Neural progenitor cell (in vitro differentiated cells): ENCODE measurements around the gene TP73.

Experiments
- EZH2 ChIP-seq: fragments of 200-600 bp; sonication (generic); IDR thresholded peaks from 2 replicates; pipeline ENCODE4 v1.6.1; 2017; ENCODE audit warnings: antibody characterized with exemption, mild to moderate bottlenecking, moderate library complexity
- TF ChIP-seq, protein P1 (sequence below): fragments of 200-600 bp; sonication (generic); IDR thresholded peaks from 2 replicates; pipeline ENCODE4 v1.5.1; 2017; ENCODE audit warnings: antibody characterized with exemption, mild to moderate bottlenecking

DNA sequence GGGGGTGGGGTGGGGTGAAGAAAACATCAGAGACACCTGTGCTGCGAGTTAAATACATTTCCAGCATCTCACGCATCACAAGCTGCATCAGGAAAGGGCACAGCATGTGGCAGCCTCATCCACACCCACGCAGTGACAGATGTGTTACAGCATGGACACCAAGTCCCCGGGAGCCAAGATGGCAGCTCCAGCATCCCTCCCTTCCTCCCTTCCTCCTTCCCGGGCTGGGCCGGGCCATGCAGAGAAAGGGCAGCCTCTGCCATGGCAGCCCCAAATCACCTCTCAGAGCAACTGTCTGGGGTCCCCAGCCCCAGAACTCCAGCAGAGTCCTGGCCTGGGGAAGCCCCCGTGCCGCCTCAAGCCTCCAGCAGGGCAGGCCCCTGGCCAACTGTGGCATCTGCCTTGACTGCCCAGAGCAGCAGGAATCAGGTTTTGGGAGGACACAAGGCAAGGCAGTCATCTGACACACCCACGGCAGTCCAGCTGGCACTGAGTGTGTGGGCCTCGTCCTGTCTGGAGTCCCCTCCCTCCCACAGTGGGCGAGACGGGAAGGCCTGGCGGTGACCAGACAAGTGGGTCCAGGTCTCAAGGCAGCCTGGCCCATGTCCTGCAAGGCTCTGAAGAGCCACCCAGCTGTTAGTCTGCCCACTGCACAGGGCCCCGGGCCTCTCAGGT, 126.4 kb downstream of the TP73 start:
- TF ChIP-seq, protein P1, sequence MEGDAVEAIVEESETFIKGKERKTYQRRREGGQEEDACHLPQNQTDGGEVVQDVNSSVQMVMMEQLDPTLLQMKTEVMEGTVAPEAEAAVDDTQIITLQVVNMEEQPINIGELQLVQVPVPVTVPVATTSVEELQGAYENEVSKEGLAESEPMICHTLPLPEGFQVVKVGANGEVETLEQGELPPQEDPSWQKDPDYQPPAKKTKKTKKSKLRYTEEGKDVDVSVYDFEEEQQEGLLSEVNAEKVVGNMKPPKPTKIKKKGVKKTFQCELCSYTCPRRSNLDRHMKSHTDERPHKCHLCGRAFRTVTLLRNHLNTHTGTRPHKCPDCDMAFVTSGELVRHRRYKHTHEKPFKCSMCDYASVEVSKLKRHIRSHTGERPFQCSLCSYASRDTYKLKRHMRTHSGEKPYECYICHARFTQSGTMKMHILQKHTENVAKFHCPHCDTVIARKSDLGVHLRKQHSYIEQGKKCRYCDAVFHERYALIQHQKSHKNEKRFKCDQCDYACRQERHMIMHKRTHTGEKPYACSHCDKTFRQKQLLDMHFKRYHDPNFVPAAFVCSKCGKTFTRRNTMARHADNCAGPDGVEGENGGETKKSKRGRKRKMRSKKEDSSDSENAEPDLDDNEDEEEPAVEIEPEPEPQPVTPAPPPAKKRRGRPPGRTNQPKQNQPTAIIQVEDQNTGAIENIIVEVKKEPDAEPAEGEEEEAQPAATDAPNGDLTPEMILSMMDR = no peak
- no peak for TF ChIP-seq EZH2
